Activated CD8-positive, alpha-beta memory T cell treated with anti-CD3 and anti-CD28 coated beads for 4 hours (primary cell): ENCODE data around the gene IRF2BPL.
"Not testable (repeated sequence)": the region's sequence is repeated elsewhere in the genome, so short reads cannot be mapped to it uniquely, and the experiment has no call there.

Experiments used
- DNase-seq, 2 donors: peaks; one replicate each; pipeline ENCODE4 v3.0.0-alpha.2; 2020; ENCODE audit warnings: low read depth in 2 of 2

IRF2BPL gene

DNA sequence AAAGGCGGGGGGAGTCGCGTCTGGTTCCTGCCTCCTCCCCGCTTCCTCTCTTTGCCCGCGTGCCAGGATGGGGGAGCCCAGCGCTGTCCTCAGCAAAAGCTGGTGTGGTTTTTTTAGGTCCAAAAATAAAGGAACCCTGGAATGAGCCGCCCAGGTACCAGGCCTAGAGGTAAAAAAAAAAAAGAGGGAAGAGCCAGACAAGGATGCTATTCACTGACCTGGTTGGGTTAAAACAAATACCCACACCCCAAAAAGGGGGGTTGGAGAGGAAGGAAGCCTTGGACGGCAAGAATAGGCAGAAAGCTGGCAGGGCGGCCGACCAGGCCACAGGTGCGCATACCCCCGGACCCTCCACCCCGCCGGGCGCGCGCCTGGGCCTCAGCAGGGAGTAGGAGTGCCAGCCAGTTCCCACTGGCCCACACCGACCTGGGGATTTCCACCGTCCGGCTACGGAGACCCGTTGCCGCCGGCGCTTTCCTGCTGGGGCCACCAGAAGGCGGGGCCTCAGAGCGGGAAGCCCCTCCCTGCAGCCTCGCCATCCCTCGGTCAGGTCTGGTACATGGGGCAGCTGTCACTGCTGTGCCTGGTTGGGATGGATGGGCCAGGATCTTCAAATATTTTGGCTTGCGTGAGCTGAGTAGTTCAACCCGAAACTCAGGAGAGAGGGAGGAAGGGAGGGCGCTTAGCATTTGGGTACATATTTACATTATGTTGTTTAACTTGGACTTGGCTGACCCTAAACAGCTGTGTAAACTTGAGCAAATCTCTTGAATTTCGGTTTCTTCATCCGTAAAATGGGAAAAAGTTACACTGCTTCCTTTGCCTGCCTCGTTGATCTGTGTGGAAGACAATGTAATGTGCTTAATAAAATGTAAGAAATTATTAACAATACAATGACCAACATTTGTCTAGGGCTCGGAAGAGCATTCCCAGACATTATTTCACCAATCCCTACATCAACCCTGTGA is 5.4 kb upstream of the IRF2BPL start:
- DNase-seq: peak; percentile 66 to 70

DNA sequence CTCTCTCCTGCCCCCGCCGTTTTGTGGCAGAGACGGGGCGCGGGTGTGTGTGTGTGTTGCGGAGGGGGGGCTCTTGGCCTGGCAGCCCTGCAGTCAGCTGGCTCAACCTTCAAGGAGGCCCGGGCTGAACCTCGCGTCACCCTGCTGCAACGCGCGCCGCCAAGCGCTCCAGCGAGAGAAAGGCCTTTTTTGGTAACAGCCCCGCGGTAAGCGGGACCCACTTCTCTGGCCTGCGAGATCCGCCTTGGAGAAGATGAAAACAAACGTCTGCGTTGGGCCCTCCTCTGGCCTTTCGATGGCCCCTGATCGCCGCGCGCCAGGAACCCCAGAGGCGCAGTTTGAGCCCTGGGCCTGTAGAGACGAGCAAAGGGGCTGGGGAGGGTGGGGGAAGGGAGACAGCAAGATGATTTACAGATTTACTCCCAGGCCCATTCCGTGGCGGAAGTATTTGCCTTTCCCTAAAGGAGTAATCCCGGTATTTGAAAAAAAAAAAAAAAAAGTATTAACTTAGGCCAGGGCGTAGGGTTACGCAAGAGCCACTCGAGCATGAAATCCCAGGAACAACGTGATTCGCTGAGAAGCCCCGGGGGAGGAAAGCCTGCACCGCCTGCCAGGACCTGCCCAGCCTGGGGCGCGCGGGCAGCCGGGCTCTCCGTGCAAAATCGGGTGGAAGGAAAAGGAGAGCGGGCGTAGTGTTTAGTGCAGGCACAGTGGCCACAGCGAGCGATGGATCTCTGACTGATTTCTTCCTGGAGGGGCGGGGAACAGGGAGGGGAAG is 4.5 kb upstream of the IRF2BPL start:
- DNase-seq: peak; percentile 61 to 71

DNA sequence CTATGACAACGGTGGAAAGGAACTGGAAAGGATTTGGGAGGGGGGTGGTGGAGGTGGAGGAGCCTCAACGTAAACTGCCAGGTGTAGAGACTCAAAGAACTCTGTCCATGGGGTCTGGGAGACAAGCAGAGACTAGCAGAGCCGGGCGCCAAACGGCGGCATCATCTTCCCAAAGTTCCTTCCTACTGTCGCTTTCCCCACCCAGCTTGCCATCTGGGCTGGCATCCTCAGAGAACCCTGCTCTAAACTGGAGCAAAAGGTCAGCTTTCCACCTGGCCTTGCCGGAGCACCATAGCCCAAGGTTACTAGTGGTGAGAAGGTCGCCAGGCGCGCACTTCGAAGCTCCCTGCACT is 4.0 kb upstream of the IRF2BPL start:
- no peak for DNase-seq

DNA sequence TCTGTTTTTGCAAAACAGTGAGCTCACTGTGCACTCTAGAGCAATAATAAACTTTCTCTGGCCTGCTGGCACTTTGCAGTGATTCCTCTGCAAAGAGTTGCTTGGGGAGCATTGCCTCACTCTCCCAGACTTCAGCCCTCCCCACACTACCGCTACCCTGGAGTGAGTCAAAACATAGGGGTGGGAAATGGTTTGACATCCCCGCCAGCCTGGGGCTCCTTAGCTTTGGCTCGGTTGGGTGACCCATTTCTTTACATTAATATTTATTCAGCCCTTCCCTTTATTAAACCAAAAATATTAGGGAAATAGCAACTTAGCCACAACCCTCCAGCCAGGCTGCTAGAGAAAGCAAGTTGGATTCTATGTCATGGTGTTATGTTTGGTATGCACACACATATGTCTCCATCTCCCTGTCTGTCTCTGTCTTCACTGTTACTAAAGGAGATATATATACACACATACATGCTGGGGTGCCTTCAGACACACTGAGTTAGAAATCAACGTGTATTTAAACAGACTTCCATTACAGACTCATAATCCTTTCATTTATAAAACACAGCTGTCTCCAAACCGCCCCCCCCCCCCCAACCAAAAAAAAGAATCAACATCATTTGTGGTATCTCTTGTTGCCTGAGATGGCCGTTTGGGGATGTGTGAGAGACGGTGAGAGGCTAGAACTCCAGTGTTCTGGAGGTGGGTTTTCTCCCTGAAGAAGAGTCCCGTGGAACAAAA is 3.4 kb upstream of the IRF2BPL start:
- no peak for DNase-seq

DNA sequence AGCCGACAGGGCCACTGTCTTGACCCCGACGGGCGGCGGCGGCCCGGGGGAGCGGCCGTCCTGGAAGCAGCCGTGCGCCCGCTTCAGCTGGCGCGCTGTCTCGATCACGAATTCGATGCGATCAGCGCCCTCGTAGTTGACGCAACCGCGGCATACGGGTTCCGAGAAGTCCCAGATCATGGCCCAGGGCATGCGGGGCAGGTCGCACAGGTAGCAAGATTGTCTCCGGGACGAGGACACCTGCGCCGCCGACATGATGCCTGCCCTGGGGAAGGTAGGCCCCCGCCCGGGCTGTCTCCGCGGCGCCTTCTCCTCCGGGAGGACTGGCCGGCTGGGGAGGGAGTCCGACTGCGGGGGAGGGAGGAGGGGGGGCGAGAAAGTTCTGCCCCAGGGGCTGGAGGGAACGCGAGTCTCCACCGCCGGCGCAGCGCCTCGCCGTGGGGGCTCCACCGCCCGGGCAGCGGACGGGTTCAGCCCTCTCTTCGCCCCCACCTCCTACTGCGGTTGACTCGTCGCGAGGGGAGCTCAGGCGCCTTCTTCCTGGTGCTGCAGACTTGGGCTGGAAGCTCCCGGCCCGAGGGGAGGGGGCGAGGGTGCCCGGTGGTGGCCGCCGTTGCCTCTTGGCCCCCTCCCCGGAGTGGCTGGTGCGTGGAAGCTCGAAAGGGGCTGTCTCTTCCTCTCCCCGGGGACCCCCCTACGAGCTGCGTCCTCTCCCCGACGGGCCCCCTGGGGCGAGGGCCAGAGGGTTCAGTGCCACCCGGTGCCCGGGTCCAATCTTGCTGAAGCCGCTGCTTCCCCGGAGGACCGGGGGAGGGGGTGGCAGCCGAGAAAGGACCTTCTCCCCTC is 747 bp downstream of the IRF2BPL start:
- DNase-seq: peak; percentile 29 to 59

DNA sequence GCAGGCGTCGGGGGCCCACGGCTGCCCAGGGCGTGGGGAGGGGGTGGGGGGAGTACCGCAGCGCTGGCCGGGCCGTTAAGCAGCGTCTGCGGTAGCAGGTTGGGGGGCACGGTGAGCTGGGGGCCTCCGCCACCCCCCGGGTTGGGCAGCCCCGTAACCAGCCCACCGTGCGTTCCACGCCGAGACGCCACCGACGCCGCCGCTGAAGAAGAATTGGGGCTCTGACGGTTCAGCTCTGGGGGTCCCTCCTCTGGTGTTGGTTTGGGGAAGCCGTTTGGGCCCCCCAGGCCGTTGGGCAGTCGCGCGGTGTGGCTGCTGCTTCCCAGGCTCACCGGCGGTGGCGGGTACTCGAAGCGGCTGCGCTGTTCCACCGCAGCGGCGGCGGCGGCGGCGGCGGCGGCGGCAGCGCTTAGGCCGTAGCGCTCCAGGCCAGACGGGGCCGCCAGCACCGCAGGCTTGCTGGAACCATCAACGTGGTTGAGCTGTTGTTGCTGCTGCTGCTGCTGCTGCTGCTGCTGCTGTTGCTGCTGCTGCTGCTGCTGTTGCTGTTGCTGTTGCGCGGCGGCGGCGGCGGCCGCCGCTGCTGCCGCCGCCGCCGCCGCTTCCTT is 1.5 kb downstream of the IRF2BPL start:
- no peak for DNase-seq

DNA sequence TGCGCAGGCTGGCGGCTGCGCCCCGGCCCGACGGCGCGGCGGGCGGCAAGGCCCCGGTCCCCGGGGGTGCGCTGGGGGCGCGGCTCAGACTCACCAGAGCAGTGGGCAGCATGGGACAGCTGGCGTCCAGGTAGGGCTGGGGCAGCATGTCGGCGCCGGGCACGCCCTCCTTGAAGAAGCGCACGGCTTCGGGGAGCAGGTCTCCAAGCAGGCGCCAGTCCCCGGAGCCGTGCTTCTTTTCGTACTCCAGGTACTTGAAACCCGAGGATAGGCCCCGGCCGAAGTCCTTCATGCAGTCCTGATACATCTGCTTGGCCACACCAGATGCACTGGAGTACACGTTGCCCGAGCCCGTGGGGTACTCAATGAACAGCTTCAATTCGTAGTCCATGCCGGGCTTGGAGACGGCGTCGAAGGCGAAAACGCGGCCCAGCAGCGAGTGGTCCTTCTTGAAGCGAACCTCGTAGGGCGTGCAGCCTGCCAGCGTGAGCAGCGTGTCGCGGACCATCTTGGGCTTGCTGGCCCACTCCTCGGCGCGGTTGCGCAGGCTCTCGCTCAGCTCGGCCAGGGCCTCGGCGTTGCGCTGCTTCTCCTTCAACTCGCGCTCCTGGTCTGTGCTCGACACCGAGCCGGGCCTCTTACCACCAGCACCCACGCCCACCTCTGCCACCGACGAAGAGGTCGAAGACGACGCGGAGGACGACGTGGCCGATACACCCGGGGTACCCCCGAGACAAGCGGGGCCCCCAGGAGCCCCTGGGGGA is 2.2 kb downstream of the IRF2BPL start:
- no peak for DNase-seq

DNA sequence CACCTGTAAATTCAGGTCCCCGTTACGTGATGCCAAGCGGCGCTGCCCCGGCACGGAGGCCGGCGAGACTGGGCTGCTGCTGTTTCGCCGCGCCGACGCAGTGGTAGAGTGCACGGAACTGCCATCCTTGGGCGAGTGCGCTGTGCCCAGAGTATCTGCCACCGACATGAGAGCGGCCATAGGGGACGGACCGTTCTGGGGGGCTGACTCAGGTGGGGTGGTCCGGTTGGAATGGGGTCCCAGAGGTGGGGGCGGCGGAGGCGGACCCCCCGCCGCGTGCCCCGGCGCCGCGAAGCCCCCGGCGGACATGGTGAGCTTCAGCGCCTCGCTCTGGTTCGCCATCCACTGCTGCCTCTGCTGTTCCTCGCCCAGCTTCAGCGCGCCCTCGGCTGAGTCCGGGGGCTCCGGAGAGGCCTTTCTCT is 2.8 kb downstream of the IRF2BPL start:
- no peak for DNase-seq

DNA sequence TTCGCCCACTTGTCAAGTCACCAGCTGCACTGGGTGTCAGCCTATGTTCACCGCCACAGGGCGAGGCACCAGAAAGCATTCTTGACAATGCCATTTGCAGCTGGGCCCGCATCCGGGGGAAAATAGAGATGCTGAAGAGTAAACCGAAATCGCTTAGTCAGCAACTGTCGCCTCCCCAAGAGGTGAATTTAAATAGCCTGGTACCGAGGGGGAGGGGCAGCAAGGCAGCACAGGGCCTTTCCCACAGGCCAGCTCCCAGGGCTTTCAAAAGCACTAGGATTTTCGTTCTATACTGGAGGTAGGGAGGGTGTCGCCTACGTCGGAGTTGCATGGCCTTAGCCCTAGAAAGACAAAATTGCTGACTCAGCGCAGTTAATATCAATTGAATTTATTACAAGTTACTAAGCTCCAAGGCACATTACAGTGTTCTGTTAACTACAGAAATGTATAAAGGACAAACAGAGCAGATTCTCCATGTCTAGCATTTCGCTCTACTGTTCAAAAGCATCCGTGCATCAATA is 4.3 kb downstream of the IRF2BPL start:
- DNase-seq: peak in 1 of 2 donors; percentile 32

DNA sequence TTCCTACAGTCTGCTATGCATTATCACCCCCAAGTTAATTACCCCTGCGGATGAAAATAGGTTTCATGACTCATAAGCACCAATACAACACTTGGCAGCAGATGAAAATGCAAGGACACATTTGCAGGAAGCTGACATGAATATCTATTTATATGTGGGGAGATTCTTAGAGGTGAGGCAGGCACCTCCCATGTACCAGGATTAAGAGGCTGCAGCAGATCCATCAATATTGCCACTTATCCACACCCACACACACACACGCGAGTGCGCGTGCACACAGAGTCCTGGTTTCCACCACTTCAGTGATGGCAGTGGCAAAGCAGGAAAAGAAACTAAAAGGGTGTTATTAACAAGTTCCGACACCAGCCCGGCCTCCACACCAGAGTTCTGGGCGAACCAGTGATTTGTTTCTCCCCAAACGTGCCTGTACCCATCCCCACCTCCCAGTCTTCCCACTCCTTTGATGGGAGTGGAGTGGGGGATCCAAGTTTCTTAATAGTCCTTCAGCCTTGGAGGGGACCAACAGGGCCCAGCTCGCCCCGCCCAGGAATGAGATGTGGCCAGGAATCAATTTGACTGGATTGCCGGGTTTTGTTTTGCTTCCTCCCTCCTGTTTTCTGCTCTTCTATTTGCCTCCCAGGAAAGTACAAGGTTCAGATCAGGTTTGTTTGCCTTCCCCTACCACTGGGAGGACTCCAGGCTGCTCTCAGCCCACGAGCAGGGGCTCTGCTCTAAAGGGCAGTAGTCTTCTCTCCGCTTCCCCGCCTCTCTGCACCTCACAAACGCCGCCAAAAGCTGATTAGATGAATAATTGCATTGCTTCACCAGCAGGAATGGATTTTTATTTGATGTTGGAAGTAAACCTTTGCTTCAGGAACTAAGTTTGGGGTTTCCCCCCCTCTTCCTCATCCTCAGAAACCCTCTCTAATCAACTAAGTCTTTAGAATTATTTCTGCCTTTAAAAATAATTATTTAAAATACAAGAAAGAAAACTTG is 5.2 kb downstream of the IRF2BPL start:
- no peak for DNase-seq

DNA sequence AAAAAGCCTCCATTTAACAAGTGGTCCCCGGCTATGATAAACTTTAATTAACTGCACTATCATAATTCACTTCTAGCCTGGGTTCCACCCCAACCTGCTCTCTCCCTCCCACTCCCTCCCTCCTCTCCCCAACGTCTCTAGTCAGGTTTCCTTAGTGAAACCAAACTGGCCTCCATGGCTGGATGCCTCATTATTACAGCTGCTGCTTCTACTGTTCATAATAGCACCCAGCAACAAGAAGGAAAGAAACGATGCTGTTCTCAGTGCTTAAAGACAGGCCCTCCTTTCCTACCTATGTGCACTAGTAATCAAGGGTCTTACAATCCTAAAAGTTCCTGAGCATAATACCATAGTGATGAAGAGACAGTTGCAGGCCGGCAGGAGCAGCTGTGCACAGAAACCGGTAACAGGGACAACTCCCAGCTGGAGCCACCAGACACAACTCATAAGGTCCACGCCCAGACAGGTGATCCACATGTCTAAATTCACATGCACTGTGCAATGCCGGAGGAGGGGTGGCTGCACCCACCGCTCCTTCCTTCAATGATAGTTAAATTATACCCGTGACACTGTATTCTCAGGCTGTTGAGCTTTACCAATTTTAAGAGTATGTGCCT is 6.2 kb downstream of the IRF2BPL start:
- DNase-seq: no peak

DNA sequence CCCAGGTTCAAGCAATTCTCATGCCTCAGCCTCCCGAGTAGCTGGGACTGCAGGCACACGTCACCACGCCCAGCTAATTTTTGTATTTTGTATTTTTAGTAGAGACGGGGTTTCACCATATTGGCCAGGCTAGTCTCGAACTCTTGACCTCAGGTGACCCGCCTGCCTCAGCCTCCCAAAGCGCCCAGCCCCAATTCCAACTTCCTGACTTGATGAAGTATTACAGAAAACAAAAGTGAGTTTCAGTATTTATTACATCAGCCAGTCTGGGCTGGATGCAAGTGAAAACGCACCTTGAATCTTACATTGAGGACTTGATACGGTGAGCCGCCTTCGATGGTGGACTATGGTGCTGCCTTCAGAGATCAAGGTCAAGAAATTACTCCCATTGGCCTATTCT is 7.1 kb downstream of the IRF2BPL start:
- DNase-seq: not testable (repeated sequence)

DNA sequence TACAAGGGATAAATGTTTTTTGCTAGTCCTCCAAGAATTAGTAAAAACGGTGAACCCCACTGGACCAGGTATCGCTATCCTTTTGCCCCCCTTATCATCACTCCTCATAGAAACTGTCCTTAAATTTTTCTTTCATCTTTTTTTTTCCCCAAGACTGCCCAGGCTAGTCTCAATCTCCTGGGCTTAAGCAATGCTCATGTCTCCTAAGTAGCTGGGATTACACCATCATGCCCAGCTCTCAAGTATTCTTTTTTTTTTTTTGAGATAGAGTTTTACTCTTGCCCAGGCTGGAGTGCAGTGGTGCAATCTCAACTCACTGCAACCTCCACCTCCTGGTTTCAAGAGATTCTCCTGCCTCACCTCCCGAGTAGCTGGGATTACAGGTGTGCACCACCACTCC is 9.7 kb downstream of the IRF2BPL start:
- DNase-seq: no peak

DNA sequence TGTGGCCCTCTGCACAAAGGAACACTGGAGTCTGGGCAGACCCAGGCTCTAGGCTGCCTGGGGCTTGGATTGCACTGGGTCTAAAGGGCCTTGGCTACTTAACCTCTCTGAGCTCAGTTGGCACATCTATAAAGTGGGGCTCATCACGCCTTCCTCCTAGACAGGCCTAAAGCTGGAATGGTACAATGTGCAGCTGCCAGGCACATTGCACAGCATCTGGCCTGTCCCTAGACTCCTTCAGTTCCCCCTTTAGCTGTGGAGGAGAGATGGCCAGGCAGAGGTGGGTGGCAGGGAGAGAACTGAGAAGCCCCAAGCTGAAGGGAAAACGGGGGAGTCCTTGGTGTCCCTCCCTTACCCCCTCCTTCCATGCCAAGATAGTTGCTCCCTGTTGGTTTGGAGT is 10.8 kb downstream of the IRF2BPL start:
- no peak for DNase-seq

DNA sequence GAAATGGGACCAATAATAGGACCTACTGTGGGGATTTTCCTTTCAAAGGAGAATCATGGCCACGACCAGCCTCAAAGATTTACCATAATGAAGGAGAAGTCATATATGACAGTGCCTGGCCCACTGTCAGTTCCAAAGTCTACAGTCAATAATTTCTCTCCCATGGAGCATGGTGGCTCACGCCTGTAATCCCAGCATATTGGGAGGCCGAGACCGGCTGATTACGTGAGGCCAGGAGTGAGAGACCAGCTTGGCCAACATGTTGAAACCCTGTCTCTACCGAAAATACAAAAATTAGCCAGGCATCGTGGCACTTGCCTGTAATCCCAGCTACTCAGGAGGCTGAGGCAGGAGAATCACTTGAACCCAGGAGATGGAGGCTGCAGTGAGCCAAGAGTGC is 13.8 kb downstream of the IRF2BPL start:
- no peak for DNase-seq

DNA sequence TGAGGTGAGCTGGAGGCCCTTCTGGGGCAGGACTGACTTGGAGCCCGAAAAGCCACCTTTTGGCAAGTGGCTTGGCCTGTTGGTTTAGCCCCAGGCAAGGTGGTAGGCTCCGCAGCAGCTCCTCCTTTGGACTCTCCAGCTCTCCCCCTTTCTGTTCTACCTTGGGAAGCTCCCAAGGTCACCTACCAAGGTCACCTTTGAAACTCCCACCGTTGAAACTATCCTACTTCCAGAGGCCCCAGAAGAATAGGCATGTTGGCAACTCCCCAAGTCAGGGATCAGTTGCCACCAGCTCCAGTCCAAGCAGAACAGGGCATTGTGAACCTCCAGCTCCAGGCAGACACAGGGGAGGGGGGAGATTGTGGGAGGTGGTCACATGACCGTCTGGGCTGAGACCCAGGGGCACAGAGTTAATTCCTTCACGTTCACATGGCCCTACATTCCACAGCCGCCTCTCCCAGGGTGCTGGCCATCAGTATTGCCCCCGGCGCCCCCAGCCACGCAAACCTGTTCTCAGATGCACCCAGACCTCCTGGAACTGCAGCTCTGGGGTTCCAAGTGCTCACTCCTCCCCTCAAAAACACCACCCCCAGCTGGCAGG is 14.4 kb downstream of the IRF2BPL start:
- no peak for DNase-seq

DNA sequence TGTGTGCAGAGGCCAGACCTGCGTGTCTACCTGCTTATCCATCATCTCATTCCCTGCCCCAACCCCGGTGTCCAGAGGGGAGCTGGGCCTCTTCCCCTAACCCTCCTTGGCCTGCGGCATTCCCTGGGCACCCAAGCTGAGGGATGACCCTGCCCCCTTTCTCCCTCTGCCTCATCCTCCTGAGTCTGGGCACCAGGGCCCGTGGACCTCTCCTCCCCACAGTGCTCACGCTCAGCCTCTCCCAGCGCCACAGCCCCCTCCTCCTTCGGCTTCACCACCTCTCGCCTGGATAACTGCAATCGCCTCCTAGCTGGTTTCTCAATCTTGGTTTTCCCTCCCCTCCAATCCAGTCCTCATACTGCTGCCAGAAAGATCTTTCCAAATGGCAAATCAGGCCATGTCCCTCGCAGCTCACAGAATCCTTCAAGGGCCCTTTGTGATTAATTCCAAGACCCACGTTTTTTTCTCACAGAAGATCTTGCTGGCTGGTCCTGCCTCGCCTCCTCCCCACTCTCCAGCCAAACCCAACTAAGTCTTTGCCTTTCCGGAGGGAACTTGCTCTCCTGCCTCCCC is 16.2 kb downstream of the IRF2BPL start:
- no peak for DNase-seq
